B cell (primary cell): ENCODE data around the gene TOP3B. TPM values are rescaled to one million over a fixed set of nuclear protein-coding genes. Genes with fewer than 3 reads are reported as not detected.

Experiments
- ATAC-seq: fragments of 200-7000 bp; cut with Tn5 transposase; one replicate; pipeline ENCODE4 v1.10.0; 2021; ENCODE audit warnings: low read depth, mild to moderate bottlenecking, moderate number of reproducible peaks, moderate library complexity
- CTCF ChIA-PET: fragments of 350-600 bp; sonication (Branson Sonifier 250); formaldehyde crosslinking; loops from one replicate; lab custom pipeline; 2021; ENCODE audit warnings: antibody characterized with exemption, inconsistent platforms; lab: Charles Lee
- POLR2A ChIA-PET: fragments of 350-600 bp; sonication (Branson Sonifier 250); formaldehyde crosslinking; loops from one replicate; lab custom pipeline; 2021; ENCODE audit warnings: antibody characterized with exemption; lab: Charles Lee
- DNase-seq: peaks from one replicate; pipeline ENCODE4 v3.0.0; 2013
- H2AFZ ChIP-seq: 2 replicates; pipeline ENCODE4 v1.6.1; 2012; ENCODE audit warnings: mild to moderate bottlenecking, low read depth, low read length; ENCODE audit not compliant: insufficient read depth, poor library complexity, severe bottlenecking
- H3K27ac ChIP-seq, 2 donors: 1 replicate in 1 of 2; 2 replicates in 1 of 2; pipeline ENCODE4 v1.5.1; 2012 to 2013; ENCODE audit warnings: low read length in 2 of 2, mild to moderate bottlenecking in 2 of 2, moderate library complexity in 1 of 2
- H3K27me3 ChIP-seq, 4 experiments: fragments of 200-600 bp in 1 of 4; sonication (generic) in 1 of 4; replicated peaks in 1 of 4; 1 replicate in 2 of 4; 2 replicates in 2 of 4; pipeline versions ENCODE4 v1.6.1 to v1.7.0; 2013 to 2016; ENCODE audit warnings: low read length in 3 of 4, mild to moderate bottlenecking in 2 of 4, mixed read lengths in 1 of 4, moderate library complexity in 1 of 4; ENCODE audit not compliant: insufficient read depth in 4 of 4, control insufficient read depth in 3 of 4; ENCODE audit errors: control extremely low read depth in 1 of 4
- H3K36me3 ChIP-seq, 2 experiments: replicated peaks in 1 of 2; 1 replicate in 1 of 2; 2 replicates in 1 of 2; pipeline versions ENCODE4 v1.6.1 to v1.7.1; 2013; ENCODE audit warnings: low read length in 1 of 2; ENCODE audit not compliant: insufficient read depth in 2 of 2, control insufficient read depth in 1 of 2; ENCODE audit errors: control extremely low read depth in 1 of 2, extremely low read depth in 1 of 2
- H3K4me1 ChIP-seq, 2 donors: fragments of 200-600 bp in 1 of 2; sonication (generic) in 1 of 2; 1 replicate in 1 of 2; 2 replicates in 1 of 2; pipeline versions ENCODE4 v1.5.1 to v1.6.1; 2013 to 2017; ENCODE audit warnings: low read length in 2 of 2; ENCODE audit not compliant: control insufficient read depth in 2 of 2, insufficient read depth in 2 of 2
- H3K4me2 ChIP-seq: replicated peaks from 2 replicates; pipeline ENCODE3; 2012; ENCODE audit warnings: mild to moderate bottlenecking, low read depth, low read length; ENCODE audit not compliant: poor library complexity, severe bottlenecking
- H3K4me3 ChIP-seq, 5 experiments: fragments of 200-600 bp in 1 of 5; sonication (generic) in 1 of 5; 1 replicate in 3 of 5; 2 replicates in 2 of 5; pipeline versions ENCODE4 v1.5.1 to v1.7.0; 2011 to 2016; ENCODE audit warnings: low read length in 4 of 5, mild to moderate bottlenecking in 4 of 5, low read depth in 2 of 5, control low read depth in 1 of 5, moderate library complexity in 1 of 5; ENCODE audit not compliant: insufficient read depth in 1 of 5; ENCODE audit errors: control extremely low read depth in 1 of 5, extremely low read depth in 1 of 5
- H3K79me2 ChIP-seq: fragments of 200-600 bp; sonication (generic); one replicate; pipeline ENCODE4 v1.6.0; 2016; ENCODE audit warnings: low read length; ENCODE audit not compliant: control insufficient read depth, insufficient read depth
- H3K9ac ChIP-seq: fragments of 200-600 bp; sonication (generic); 2 replicates; pipeline ENCODE4 v1.6.1; 2017; ENCODE audit warnings: mild to moderate bottlenecking, low read length, moderate library complexity
- H3K9me3 ChIP-seq, 3 donors: one replicate each; pipeline versions ENCODE4 v1.6.1 to v1.7.1; 2013; ENCODE audit warnings: low read length in 2 of 3; ENCODE audit not compliant: control insufficient read depth in 2 of 3, insufficient read depth in 1 of 3; ENCODE audit errors: control extremely low read depth in 1 of 3
- H4K20me1 ChIP-seq: 2 replicates; pipeline ENCODE4 v1.6.0; 2012; ENCODE audit warnings: mild to moderate bottlenecking, low read length; ENCODE audit not compliant: insufficient read depth, control insufficient read depth, poor library complexity, severe bottlenecking
- H3K27ac Mint-ChIP-seq: one replicate; pipeline ENCODE4 v1.8.0; 2021; ENCODE audit warnings: mixed read lengths
- H3K27me3 Mint-ChIP-seq: one replicate; pipeline ENCODE4 v1.8.0; 2021; ENCODE audit warnings: mixed read lengths
- H3K4me1 Mint-ChIP-seq: one replicate; pipeline ENCODE4 v1.8.0; 2021; ENCODE audit warnings: mixed read lengths
- H3K4me3 Mint-ChIP-seq: one replicate; pipeline ENCODE4 v1.8.0; 2021; ENCODE audit warnings: mixed read lengths
- H3K9me3 Mint-ChIP-seq: one replicate; pipeline ENCODE4 v1.8.0; 2022; ENCODE audit warnings: mixed read lengths; ENCODE audit not compliant: insufficient read depth
- CTCF ChIP-seq: fragments of 200-600 bp; IDR thresholded peaks from one replicate; pipeline ENCODE4 v1.8.0; 2022; ENCODE audit warnings: antibody characterized with exemption, mild to moderate bottlenecking
- EZH2 ChIP-seq: IDR thresholded peaks from 2 replicates; pipeline ENCODE4 v1.6.1; 2012; ENCODE audit warnings: borderline replicate concordance, low read depth, mild to moderate bottlenecking, moderate library complexity, low read length; ENCODE audit not compliant: insufficient read depth, poor library complexity, severe bottlenecking
- WGBS: methylation state at CpG from one replicate; pipeline ENCODE4 v1.1.5; 2013; ENCODE audit warnings: missing lambda C conversion rate; ENCODE audit not compliant: insufficient coverage; 5-methylcytosine and 5-hydroxymethylcytosine counted together
- intact Hi-C: fragments of 100-400 bp; cut with micrococcal nuclease; formaldehyde crosslinking; loops from one replicate; pipeline ENCODE4 v1.10.0; 2022
- polyA plus RNA-seq: library from polyadenylated mRNA; depleted of rRNA; stranded (reverse); fragments of >200 nt; gene quantifications from 2 replicates; pipeline ENCODE4 v1.2.3, GENCODE V29; 2012
- total RNA-seq, 2 donors: library from RNA; stranded (reverse); fragments of 120-200 nt in 1 of 2; gene quantifications; 1 replicate in 1 of 2; 2 replicates in 1 of 2; pipeline versions ENCODE4 v1.2.3 to v1.2.4, GENCODE V29; 2013 to 2022

Gene TOP3B
- total and polyA plus RNA-seq, 2 donors (not counting 1 experiment from before 2014, with no cell fraction given), result 77.1 to 105 TPM

GRCh38 chr22:21972293-21972779, 10.3 kb downstream of the TOP3B start:
- Histone ChIP-seq H3K36me3 (peaks cover 0 to 83% of the 10 kb centered on the region in 2 experiments), H3K4me2 (no peak overlapping the region), H3K4me3 (no peak overlapping the region), H3K9ac (no peak overlapping the region), H2AFZ (no peak overlapping the region), H3K27me3 (no peaks in the 10 kb centered on the region), H3K79me2 (peaks cover 28% of the 10 kb centered on the region), H3K27ac (no peak overlapping the region), H3K4me1 (no peaks in the 10 kb centered on the region), H4K20me1 (peaks cover 10% of the 10 kb centered on the region), H3K9me3 (no peaks in the 10 kb centered on the region)
- intact Hi-C loops, result no loop called here
- Mint-ChIP-seq H3K27me3 (no peaks in the 10 kb centered on the region), H3K4me3 (no peak overlapping the region), H3K9me3 (no peaks in the 10 kb centered on the region), H3K4me1 (peaks cover 6% of the 10 kb centered on the region), H3K27ac (no peak overlapping the region)
- WGBS, result 38% methylated on average over 4 of the region's 7 CpGs
- ChIA-PET CTCF (interaction anchor here (0.6 to 2.3 kb wide), 35 partner anchors 10 to 984 kb away, joined by 3 to 25 read pairs (median 4); partner anchors contain the start of genes PPM1F and TOP3B), POLR2A (interaction anchor here (0.8 kb wide), 1 partner anchor 10 kb away, joined by 3 read pairs; the partner anchor contains the start of gene TOP3B)
- TF ChIP-seq EZH2 (no peak), CTCF (peak; percentile 96)
- ATAC-seq (peak; percentile 78), DNase-seq (peak; percentile 71)

- H3K27ac ChIP-seq, result no peak overlapping the region
- TF ChIP-seq CTCF, result no peak
- no peak overlapping the region for H3K27ac Mint-ChIP-seq
- H3K27me3 Mint-ChIP-seq, result no peaks in the 10 kb centered on the region
- ChIA-PET CTCF (interaction anchor here (0.5 to 2.3 kb wide), 33 partner anchors 10 to 984 kb away, joined by 3 to 25 read pairs (median 4); partner anchors contain the start of genes PPM1F and TOP3B), POLR2A (interaction anchor here (1.1 kb wide), 1 partner anchor 10 kb away, joined by 4 read pairs; the partner anchor contains the start of gene TOP3B)
- ATAC-seq (no peak), DNase-seq (no peak)
- 94% methylated on average over 6 of the region's 7 CpGs for WGBS
- peaks cover 0 to 88% of the 10 kb centered on the region in 2 experiments for H3K36me3 ChIP-seq
- peaks cover 6% of the 10 kb centered on the region for H3K4me1 Mint-ChIP-seq
- H3K4me3 Mint-ChIP-seq, result no peak overlapping the region
- H4K20me1 ChIP-seq, result peaks cover 7% of the 10 kb centered on the region
- intact Hi-C loops, result no loop called here
- H3K4me2 ChIP-seq, result no peak overlapping the region
- no peaks in the 10 kb centered on the region for H3K27me3 ChIP-seq
- no peaks in the 10 kb centered on the region for H3K9me3 ChIP-seq
- no peak overlapping the region for H2AFZ ChIP-seq
- H3K9ac ChIP-seq, result no peak overlapping the region
- H3K79me2 ChIP-seq, result peaks cover 28% of the 10 kb centered on the region
- H3K4me3 ChIP-seq, result no peak overlapping the region
- H3K9me3 Mint-ChIP-seq, result no peaks in the 10 kb centered on the region
- no peaks in the 10 kb centered on the region for H3K4me1 ChIP-seq
These were observed 10.7 kb downstream of the TOP3B start for GRCh38 chr22:21971858-21972275.
